GM13976 (cell line): Measurements from ENCODE around the gene JAG2.

Experiments
- DNase-seq: peaks from one replicate; pipeline ENCODE4 v3.0.0; 2012; ENCODE audit warnings: low spot score
- in situ Hi-C: fragments of 300-500 bp; cut with MboI; formaldehyde crosslinking; loops from one replicate; pipeline ENCODE4 v1.12.0; 2022; ENCODE audit warnings: low sequenced_read_pairs, mixed read lengths, inconsistent platforms; ENCODE audit not compliant: unreplicated experiment
- TF ChIP-seq, protein P1 (sequence below): IDR thresholded peaks from 2 replicates; pipeline ENCODE4 v1.5.1; 2012; ENCODE audit warnings: borderline replicate concordance, mild to moderate bottlenecking; ENCODE audit not compliant: insufficient read depth; ENCODE audit errors: extremely low read depth, missing control alignments, control extremely low read depth

JAG2 gene

DNA sequence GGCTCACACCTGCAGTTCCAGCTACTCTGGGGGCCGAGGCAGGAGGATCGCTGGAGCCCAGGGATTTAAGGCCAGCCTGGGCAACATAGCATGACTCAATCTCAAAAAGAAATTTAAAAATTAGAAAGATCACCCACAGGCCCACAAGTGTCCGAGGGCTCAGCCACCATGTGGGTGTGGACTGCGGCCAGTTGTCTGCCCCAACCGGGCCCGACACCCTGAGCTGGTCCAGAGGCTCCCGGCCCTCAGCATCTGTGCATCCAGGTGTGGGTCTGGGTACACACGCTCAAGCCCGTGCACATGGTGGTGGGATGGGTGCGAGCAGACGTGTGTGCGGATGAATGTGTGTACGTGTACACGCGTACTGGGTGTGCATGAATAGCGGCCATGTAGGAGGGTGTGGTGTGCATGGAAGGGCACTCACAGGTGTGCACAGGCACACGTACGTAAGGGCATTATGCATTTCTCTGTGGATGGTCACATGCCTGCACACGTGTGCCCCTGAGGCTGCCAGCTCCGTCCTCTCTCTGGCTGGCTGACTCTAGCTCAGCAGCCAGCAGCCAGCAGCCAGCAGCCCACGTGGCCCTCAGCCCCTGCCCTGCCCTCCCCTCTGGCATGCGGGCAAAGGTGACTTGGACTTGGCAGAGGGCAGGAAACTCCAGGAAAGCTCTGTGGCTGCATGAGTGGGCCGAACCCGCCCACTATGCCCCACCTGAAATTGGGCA, 35.8 kb upstream of the JAG2 start:
- TF ChIP-seq, protein P1, sequence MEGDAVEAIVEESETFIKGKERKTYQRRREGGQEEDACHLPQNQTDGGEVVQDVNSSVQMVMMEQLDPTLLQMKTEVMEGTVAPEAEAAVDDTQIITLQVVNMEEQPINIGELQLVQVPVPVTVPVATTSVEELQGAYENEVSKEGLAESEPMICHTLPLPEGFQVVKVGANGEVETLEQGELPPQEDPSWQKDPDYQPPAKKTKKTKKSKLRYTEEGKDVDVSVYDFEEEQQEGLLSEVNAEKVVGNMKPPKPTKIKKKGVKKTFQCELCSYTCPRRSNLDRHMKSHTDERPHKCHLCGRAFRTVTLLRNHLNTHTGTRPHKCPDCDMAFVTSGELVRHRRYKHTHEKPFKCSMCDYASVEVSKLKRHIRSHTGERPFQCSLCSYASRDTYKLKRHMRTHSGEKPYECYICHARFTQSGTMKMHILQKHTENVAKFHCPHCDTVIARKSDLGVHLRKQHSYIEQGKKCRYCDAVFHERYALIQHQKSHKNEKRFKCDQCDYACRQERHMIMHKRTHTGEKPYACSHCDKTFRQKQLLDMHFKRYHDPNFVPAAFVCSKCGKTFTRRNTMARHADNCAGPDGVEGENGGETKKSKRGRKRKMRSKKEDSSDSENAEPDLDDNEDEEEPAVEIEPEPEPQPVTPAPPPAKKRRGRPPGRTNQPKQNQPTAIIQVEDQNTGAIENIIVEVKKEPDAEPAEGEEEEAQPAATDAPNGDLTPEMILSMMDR, result no peak
- in situ Hi-C loops, result no loop called here
- no peak for DNase-seq

GRCh38 chr14:105203701-105204100, 35.1 kb upstream of the JAG2 start:
- in situ Hi-C loops, result no loop called here
- TF ChIP-seq, protein P1, result no peak
- no peak for DNase-seq

- TF ChIP-seq, protein P1, result peak; percentile 85
- in situ Hi-C loops, result no loop called here
- DNase-seq, result peak; percentile 90
Measured at GRCh38 chr14:105203057-105203531, 34.5 kb upstream of the JAG2 start.

DNA sequence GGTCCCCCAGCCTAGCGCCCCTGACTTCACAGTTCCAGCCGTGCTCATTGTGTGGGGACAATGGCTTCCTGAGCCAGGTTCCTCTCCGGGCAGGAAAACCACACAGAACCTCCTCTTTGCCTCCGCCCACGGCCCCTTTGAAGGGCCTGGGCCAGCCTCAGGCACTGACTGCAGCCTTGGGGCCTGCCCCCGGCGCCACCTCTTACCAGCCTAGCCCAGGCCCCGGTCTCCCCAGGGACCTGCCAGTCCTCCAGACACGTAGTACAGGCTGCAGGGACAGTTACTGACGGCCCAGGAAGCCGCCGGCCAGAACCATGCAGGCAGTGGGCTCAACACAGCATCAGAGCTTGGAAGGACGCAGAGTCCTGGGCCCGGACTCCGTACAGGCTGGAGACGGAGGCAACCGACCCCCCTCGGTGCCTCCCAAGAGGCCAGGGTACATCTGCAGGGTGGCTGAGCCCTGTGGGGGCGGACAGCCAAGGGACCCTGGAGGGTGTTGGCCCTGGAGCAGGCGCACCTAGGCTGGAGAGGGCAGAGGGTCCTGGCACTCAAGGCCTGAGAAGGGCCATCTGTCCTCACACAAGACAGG, 33.4 kb upstream of the JAG2 start:
- TF ChIP-seq, protein P1, result no peak
- peak; percentile 70 for DNase-seq
- in situ Hi-C loops, result no loop called here

DNA sequence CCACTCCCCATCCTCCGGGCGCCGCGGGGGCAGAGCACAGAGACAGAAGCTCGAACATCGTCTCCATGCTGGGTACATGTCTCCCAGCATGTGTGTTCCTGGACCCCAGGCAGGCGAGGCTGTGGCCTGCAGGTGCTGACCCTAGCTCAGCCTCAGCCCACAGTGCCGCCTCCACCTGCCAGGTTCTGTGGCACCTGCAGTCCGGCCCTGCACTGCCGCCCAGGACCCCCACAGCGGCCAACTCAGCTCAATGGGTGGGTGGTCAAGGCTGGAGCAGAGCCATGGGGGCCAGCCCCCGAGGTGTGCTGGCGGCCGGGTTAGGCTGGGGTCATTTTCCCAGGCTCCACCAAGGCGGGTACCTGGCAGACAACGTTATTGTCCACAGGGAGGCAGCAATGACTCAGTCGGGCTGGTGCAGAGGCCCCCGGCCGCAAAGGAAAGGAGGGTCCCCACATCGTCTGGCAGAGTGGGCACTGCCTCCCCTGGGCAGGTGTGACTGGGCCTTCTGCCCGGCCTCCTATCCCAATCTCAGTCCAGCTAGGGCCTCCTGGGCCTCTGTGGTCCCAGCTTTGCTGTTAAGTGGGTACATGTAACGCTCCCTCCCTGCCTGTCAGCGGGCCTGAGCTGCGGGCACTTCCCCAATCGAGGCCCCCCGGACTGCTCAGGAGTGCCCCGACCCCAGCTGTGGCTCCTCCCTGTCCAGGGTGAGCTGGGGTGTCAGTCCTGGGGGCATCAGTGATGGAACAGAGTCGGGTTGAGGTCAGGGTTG, 32.8 kb upstream of the JAG2 start:
- no peak for DNase-seq
- in situ Hi-C loops, result no loop called here
- TF ChIP-seq, protein P1, result no peak

DNA sequence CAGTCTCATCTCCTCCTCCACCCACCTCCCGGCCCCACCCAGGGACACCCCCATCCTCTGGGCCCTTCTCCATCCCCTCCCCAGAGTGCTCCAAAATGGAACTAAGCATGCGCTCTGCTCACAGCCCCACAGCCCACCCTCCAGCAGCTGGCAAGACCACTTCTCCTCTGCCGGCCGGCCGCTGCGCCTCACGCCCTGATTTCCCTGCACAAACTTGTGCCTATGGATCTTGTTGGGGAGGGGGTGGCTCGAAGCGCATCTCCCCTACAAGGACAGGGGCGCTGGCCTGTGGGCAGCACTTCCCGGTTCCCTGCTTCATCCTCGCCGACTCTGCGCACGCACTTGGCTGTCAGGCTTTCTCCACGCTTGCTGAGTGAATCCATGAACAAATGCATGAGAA, 32.1 kb upstream of the JAG2 start:
- in situ Hi-C loops, result no loop called here
- no peak for DNase-seq
- TF ChIP-seq, protein P1, result no peak
